SH-SY5Y (cell line): ENCODE results near the gene CHD6.

Experiments
- GATA2 ChIP-seq: IDR thresholded peaks from 2 replicates; pipeline ENCODE4 v1.6.1; 2011; ENCODE audit warnings: mild to moderate bottlenecking, low read depth, low read length
- GATA3 ChIP-seq: IDR thresholded peaks from 2 replicates; pipeline ENCODE4 v1.6.1; 2011; ENCODE audit warnings: low read depth, mild to moderate bottlenecking, low read length, moderate library complexity

DNA sequence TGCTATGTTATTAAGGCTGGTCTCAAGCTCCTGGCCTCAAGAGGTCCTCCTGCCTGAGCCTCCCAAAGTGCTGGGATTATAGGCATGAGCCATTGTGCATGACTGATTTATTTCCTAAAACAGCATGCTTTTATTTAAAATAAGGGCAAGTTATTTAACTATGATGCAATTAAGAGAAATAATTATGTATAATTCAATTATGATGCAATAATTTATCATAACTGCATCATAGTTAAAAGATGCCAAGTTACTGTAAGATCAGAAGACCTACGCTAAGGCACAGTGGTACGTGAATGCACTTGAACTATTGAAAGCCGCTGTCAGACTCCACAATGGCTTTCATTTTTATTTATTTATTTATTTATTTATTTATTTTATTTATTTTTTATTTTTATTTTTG, 227.3 kb downstream of the CHD6 start:
- TF ChIP-seq GATA2 (no peak), GATA3 (no peak)
